Memory B cell (primary cell): ENCODE data around the gene RXFP1.

Source experiments
- ATAC-seq: fragments of 150-1000 bp; cut with Tn5 transposase; 2 replicates; pipeline ENCODE4 v1.10.0; 2021; ENCODE audit warnings: low read depth, mild to moderate bottlenecking, moderate library complexity
- DNase-seq, 2 donors: peaks; one replicate each; pipeline ENCODE4 v3.0.0; 2022; ENCODE audit warnings: low spot score in 2 of 2
- H3K27ac Mint-ChIP-seq: one replicate; pipeline ENCODE4 v1.8.0; 2022; ENCODE audit warnings: mild to moderate bottlenecking, moderate library complexity, mixed read lengths
- H3K27me3 Mint-ChIP-seq: one replicate; pipeline ENCODE4 v1.8.0; 2022; ENCODE audit warnings: mixed read lengths
- H3K36me3 Mint-ChIP-seq: one replicate; pipeline ENCODE4 v1.8.0; 2022; ENCODE audit warnings: mild to moderate bottlenecking, mixed read lengths
- H3K4me1 Mint-ChIP-seq: one replicate; pipeline ENCODE4 v1.8.0; 2022; ENCODE audit warnings: mixed read lengths
- H3K4me3 Mint-ChIP-seq: one replicate; pipeline ENCODE4 v1.8.0; 2022; ENCODE audit warnings: mild to moderate bottlenecking, moderate library complexity, mixed read lengths
- H3K9me3 Mint-ChIP-seq: one replicate; pipeline ENCODE4 v1.8.0; 2022; ENCODE audit warnings: mixed read lengths

The RXFP1 gene

DNA sequence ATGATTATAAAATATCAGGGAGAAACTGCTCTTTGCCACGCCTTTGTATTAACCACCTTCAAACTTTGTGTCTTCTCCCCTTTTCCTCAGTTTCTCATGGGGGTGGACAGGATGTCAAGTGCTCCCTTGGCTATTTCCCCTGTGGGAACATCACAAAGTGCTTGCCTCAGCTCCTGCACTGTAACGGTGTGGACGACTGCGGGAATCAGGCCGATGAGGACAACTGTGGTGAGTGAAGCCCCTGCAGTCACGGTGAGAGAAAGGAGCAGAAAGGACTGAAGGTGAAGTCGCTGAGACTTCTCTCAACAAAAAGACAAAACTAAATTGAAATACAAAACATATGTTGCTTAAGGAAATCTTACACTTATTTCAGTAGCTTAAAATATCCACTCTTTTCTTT lies 50.9 kb downstream of the RXFP1 start:
- Mint-ChIP-seq H3K27ac (no peak overlapping the region), H3K27me3 (no peaks in the 10 kb centered on the region), H3K4me1 (no peaks in the 10 kb centered on the region), H3K9me3 (peaks cover 2% of the 10 kb centered on the region), H3K36me3 (no peaks in the 10 kb centered on the region), H3K4me3 (no peak overlapping the region)
- ATAC-seq, result no peak
- DNase-seq, result no peak

DNA sequence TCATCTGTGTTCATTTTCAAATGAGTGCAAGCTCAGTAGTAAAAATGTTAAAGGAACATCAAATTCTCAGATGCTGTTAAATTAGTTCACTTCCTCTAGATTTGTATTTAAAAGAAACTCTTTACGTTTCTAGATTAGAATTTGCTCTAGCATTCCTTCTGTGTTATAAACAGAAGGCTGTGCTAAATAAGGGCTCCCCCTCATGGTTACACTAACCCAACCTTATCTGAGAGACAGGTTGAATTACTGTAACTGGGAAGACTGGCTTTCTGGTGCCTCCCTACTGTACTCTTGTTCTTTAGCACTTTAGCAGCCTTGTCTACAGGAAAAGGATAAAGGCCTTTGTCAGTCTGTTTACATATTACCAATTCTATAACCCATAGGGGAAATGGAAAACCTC lies 56.8 kb downstream of the RXFP1 start:
- no peak for ATAC-seq
- Mint-ChIP-seq H3K4me3 (no peak overlapping the region), H3K27me3 (no peaks in the 10 kb centered on the region), H3K9me3 (peaks cover 2% of the 10 kb centered on the region), H3K4me1 (no peaks in the 10 kb centered on the region), H3K27ac (no peak overlapping the region), H3K36me3 (no peaks in the 10 kb centered on the region)
- DNase-seq, result no peak

DNA sequence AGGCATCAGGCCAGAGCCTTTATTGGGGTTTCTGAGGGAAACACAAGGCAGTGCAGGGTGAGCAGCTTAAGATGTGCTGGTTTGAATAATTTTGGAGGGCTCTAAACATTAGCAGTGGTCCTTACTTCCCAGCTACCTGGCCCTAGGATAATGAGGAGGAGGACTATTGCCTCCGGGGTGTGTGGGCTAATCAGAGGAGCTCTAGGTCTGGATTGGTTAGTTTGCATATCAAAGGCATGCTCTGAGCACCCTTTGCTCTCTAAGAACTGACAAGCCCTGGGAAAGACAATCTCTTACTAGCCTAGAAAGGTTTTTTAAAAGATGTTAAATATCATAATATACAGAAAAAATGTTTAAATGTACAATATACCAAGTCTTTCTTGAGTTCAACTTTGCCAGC lies 58.4 kb downstream of the RXFP1 start:
- Mint-ChIP-seq H3K4me3 (no peak overlapping the region), H3K27ac (no peak overlapping the region), H3K9me3 (peaks cover 2% of the 10 kb centered on the region), H3K4me1 (no peaks in the 10 kb centered on the region), H3K27me3 (no peaks in the 10 kb centered on the region), H3K36me3 (no peaks in the 10 kb centered on the region)
- ATAC-seq (no peak), DNase-seq (no peak)

DNA sequence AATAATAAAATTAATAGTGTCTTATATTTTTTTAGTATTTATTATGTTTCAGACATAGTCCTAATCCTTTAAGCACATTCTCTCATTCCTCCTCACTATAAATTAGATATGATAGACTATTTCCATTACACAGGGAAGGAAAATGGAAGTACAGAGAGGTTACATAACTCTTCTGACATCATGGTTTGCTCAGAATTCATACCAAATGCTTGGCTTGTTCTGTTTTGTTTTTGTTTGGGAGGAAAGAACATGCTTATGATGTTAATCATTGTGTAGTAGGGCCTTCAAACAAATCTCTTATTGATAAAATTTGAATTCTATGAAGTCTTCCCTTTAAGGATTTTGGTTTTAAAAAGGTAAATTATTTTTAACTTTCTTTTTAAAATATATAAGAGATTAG lies 59.5 kb downstream of the RXFP1 start:
- peaks cover 2% of the 10 kb centered on the region for H3K9me3 Mint-ChIP-seq
- H3K27ac Mint-ChIP-seq, result no peak overlapping the region
- no peaks in the 10 kb centered on the region for H3K27me3 Mint-ChIP-seq
- H3K36me3 Mint-ChIP-seq, result no peaks in the 10 kb centered on the region
- no peak for DNase-seq
- no peak overlapping the region for H3K4me3 Mint-ChIP-seq
- no peak for ATAC-seq
- no peaks in the 10 kb centered on the region for H3K4me1 Mint-ChIP-seq

DNA sequence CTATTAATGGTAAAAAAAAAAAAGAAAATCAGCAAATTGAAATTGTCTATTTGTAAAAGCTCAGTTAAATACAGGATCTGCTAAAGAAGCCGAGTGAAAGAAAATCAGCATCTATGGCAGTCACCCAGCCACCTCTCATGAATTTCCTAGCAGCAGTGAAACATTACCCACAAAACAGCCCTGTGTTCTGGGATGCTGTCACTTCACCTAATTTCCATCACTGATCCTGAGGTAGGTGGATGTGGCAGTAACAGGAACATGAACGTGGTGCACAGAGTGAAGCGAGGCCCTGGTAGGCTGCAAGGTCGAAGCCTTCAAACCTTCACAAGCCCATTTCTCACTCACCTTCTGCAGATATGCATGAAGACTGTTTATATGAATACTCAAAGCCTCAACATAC lies 65.2 kb downstream of the RXFP1 start:
- Mint-ChIP-seq H3K36me3 (no peaks in the 10 kb centered on the region), H3K9me3 (no peaks in the 10 kb centered on the region), H3K27ac (no peak overlapping the region), H3K4me1 (no peaks in the 10 kb centered on the region), H3K27me3 (peaks cover 4% of the 10 kb centered on the region), H3K4me3 (no peak overlapping the region)
- no peak for DNase-seq
- ATAC-seq, result no peak

DNA sequence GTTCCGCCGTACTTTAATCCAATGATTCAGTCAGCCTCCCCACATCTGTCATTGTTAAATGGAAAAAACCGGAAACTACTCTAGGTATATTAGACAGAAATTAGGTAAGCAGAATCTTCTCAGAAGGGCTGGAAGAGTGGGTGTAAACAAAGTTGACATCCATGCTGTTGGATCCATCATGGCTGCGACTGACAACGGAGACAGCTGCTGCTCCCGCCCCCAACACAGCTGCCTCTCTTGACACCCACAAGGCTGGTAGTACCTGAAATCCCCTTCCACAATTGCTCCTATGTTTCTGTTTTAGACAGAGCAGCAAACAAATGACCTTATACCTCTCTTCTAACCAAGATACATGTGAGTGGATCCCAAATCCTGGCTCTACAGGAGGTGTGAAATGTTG lies 66.6 kb downstream of the RXFP1 start:
- Mint-ChIP-seq H3K27ac (no peak overlapping the region), H3K36me3 (no peaks in the 10 kb centered on the region)

DNA sequence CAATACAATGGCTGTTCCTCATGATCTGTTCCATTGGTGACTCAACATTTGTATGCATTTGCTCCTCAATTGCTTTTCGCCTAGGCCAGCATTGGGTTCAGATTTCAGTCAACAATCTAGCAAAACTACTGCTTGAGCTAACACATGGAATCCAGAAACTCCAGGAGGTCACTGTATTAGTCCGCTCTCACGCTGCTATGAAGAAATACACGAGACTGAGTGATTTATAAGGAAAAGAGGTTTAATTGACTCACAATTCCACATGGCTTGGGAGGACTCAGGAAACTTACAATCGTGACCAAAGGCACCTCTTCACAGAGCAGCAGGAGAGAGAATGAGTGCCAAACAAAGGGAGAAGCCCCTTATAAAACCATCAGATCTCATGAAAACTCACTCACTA lies 67.1 kb downstream of the RXFP1 start:
- H3K36me3 Mint-ChIP-seq, result no peaks in the 10 kb centered on the region
- H3K27ac Mint-ChIP-seq, result no peak overlapping the region
- DNase-seq (no peak), ATAC-seq (no peak)
- no peak overlapping the region for H3K4me3 Mint-ChIP-seq
- no peaks in the 10 kb centered on the region for H3K9me3 Mint-ChIP-seq
- H3K27me3 Mint-ChIP-seq, result peaks cover 5% of the 10 kb centered on the region
- H3K4me1 Mint-ChIP-seq, result no peaks in the 10 kb centered on the region

More for the DNA sequence above, 66.6 kb downstream of the RXFP1 start:
- ATAC-seq (no peak), DNase-seq (no peak)
- Mint-ChIP-seq H3K4me3 (no peak overlapping the region), H3K27me3 (peaks cover 5% of the 10 kb centered on the region), H3K4me1 (no peaks in the 10 kb centered on the region), H3K9me3 (no peaks in the 10 kb centered on the region)

DNA sequence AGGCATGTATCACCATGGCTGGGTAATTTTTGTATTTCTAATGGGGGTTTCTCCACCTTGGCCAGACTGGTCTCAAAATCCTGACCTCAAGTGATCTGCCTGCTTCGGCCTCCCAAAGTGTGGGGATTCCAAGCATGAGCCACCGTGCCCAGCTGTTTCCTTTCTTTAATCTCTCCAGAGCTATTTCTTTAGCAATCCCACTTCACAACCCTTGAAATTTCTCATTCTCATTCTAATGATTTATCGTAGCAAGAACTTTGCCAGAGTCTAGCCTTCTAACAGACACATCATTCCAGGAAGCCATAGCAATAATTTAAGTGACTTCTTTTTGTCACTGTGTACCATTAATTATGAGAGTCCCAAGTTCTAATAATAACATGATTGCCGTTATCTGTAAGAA lies 68.6 kb downstream of the RXFP1 start:
- H3K27me3 Mint-ChIP-seq, result peaks cover 6% of the 10 kb centered on the region
- ATAC-seq (no peak), DNase-seq (no peak)
- H3K9me3 Mint-ChIP-seq, result no peaks in the 10 kb centered on the region
- no peak overlapping the region for H3K27ac Mint-ChIP-seq
- H3K4me3 Mint-ChIP-seq, result no peak overlapping the region
- no peaks in the 10 kb centered on the region for H3K36me3 Mint-ChIP-seq
- H3K4me1 Mint-ChIP-seq, result no peaks in the 10 kb centered on the region

DNA sequence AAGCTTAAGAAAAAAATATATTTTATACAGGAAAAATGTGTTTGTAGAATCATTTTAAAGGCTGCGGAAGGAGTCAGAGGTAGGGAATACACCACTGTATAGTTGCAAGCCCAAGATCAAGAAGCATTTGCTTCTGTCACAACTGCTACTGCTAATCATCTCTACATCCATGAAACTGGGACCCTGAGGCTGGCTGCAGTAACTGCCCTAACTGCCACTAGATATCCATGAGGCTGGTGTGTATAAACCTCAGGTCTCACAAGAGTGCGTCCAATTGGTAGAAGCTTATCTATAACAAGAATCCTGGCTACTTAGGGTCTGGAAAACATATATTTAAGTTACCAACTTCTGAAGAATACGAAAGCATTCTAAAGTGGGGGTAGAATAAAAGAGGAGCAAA lies 69.1 kb downstream of the RXFP1 start:
- DNase-seq (no peak), ATAC-seq (no peak)
- H3K4me3 Mint-ChIP-seq, result no peak overlapping the region

DNA sequence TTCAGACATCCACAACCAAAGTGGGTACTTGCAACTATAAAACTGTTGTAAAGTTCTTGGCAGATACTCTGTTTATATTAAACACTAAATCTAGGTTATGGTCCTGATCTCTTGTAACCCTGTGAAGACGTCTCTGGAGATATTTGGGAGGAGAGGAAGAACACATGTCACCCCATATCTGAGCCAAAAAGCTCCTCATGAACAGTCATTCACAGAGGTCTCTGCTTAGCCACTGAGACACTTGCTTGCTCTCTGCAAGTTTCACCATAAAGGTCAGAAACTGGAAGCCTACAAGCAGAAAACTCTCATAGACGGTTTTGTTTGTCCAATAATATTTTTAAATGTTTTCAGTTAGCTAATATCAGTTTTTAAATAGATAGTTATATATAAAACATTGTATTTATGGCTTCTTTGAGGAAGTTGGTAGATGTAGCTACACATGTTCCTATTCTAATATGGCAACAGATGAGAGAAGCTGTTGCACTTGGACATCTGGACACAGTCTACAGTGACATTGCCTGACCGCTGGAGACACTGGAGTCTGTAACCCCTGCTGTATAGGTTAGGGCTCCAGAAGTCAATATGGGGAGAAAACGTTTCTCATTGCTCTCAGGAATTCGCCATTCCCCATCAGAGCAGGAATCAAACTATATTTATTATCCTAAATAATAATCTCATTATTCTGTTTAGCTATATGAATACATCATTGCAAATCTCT lies 76.4 kb downstream of the RXFP1 start:
- Mint-ChIP-seq H3K27ac (no peak overlapping the region), H3K36me3 (no peaks in the 10 kb centered on the region), H3K27me3 (peaks cover 8% of the 10 kb centered on the region), H3K4me1 (peaks cover 2% of the 10 kb centered on the region), H3K9me3 (no peaks in the 10 kb centered on the region), H3K4me3 (no peak overlapping the region)
- no peak for ATAC-seq
- DNase-seq, result no peak

More for the DNA sequence above, 69.1 kb downstream of the RXFP1 start:
- peaks cover 8% of the 10 kb centered on the region for H3K27me3 Mint-ChIP-seq
- H3K9me3 Mint-ChIP-seq, result no peaks in the 10 kb centered on the region
- no peak overlapping the region for H3K27ac Mint-ChIP-seq
- no peaks in the 10 kb centered on the region for H3K36me3 Mint-ChIP-seq
- H3K4me1 Mint-ChIP-seq, result no peaks in the 10 kb centered on the region

DNA sequence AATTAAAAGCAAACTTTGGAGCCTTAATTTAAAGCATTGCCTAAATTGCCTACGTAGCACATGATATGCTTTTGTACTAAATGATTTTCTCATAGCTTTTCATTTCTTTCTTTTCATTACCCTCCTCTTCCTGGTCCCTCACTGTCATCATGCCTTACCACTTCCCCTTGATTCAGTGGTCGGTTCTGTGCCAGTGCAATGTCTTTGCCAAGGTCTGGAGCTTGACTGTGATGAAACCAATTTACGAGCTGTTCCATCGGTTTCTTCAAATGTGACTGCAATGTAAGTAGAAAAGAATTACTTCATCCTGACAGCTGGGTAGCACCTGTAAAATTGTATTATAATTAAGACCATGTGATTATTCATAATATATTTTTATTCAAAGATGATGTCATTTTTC lies 77.5 kb downstream of the RXFP1 start:
- no peak for ATAC-seq
- Mint-ChIP-seq H3K9me3 (no peaks in the 10 kb centered on the region), H3K4me1 (peaks cover 2% of the 10 kb centered on the region), H3K36me3 (no peaks in the 10 kb centered on the region), H3K27me3 (peaks cover 8% of the 10 kb centered on the region), H3K4me3 (no peak overlapping the region), H3K27ac (no peak overlapping the region)
- no peak for DNase-seq

DNA sequence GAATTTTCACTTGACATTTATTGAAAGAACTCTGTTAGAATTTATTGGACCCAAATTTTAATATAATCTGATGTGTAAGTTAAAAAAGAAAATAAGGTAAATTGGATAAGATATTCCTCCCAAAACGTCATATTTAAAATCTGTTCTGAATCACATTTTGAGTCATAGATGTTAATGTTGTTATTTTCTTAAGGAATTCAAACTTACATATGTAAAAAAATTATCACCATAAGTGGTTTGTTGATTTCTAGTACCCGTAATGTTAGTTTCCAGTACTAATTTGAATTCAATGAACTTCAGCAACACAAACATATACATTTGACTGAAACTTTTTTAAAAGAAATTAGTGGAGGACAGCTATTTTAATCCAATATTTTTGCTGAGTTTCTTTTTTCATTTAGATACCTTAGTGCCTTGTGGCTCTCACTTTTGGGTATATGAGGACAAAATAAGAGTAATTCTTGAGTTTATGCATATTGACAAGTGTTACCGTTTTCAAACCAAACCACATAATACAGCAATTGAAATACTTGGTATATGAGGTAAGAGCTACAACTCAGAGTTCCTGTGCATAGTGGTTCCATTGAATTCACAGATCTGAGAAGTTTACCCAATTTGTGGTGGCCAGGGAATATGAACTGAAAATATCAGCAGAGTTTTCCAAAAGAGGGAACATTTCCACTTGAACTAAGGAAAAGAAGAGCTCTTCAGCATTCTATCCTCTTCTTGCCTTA lies 78.2 kb downstream of the RXFP1 start:
- Mint-ChIP-seq H3K36me3 (no peaks in the 10 kb centered on the region), H3K4me3 (no peak overlapping the region), H3K4me1 (peaks cover 2% of the 10 kb centered on the region), H3K9me3 (no peaks in the 10 kb centered on the region), H3K27me3 (peaks cover 8% of the 10 kb centered on the region), H3K27ac (no peak overlapping the region)
- ATAC-seq (no peak), DNase-seq (no peak)

DNA sequence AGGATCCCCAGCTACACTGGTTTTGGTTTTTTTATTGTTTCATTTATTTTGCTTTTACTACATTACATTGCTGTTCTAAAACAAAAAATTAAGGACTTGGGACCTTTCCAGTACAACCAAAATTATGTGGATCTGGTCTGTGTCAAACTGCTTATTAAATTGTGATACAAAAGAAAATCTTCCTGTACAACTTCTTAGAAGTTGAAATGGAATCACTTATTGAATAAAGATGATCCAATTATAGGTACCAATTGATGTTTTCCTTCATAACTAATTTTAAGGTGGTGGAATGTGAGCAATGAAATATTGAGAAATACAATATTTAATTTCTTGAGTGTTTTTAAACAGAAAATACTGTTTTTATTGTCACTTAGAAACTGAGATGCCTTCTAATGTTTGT lies 82.7 kb downstream of the RXFP1 start:
- peaks cover 5% of the 10 kb centered on the region for H3K27me3 Mint-ChIP-seq
- DNase-seq, result no peak
- H3K36me3 Mint-ChIP-seq, result no peaks in the 10 kb centered on the region
- H3K4me3 Mint-ChIP-seq, result no peak overlapping the region
- ATAC-seq, result no peak
- no peak overlapping the region for H3K27ac Mint-ChIP-seq
- H3K4me1 Mint-ChIP-seq, result no peaks in the 10 kb centered on the region
- H3K9me3 Mint-ChIP-seq, result no peaks in the 10 kb centered on the region

DNA sequence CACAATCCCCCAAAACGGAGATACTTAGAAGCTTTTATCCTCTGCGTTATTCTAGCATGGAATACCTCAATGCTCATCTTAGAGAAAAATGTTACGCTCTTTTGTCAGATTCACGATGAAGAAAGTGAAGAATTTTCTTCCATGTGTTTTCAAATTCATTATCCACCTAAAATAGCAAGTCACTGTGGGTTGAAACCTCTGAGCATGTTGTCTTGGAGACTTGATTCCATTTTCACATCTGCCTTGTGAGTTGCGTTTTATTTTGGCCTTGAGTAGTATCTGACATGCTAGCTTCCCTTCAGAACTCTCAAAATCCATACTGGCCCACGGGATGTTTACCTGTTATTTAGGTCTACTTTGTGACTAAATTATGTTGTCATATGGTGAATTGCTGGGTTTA lies 83.7 kb downstream of the RXFP1 start:
- H3K27ac Mint-ChIP-seq, result no peak overlapping the region
- DNase-seq (no peak), ATAC-seq (no peak)
- H3K4me3 Mint-ChIP-seq, result no peak overlapping the region
- peaks cover 5% of the 10 kb centered on the region for H3K27me3 Mint-ChIP-seq
- H3K4me1 Mint-ChIP-seq, result peaks cover 2% of the 10 kb centered on the region
- no peaks in the 10 kb centered on the region for H3K36me3 Mint-ChIP-seq
- no peaks in the 10 kb centered on the region for H3K9me3 Mint-ChIP-seq

DNA sequence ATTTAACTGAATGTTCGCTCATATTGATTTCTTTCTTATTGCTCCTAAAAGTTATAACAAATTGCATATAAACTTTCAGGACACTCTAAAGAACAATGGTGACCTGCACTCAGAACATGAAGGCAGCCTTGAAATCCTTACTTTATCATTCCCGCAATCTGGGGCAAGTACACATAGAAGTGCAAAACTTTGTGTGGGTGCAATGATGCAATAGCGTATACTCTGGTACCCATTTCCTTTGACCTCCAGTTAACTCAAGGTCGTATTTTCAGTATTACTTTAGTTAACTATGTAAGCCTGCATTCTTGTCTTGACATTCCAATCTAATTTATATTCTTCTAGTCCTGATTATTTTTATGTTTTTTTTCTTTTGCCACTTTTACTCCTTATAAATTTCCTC lies 85.3 kb downstream of the RXFP1 start:
- H3K4me1 Mint-ChIP-seq, result peaks cover 13% of the 10 kb centered on the region
- H3K27me3 Mint-ChIP-seq, result peaks cover 3% of the 10 kb centered on the region
- ATAC-seq (no peak), DNase-seq (no peak)
- H3K9me3 Mint-ChIP-seq, result no peaks in the 10 kb centered on the region
- H3K36me3 Mint-ChIP-seq, result no peaks in the 10 kb centered on the region
- no peak overlapping the region for H3K4me3 Mint-ChIP-seq
- no peak overlapping the region for H3K27ac Mint-ChIP-seq
